ENCODE data around the gene SPTLC3. TPM values are rescaled to one million over a fixed set of nuclear protein-coding genes. Genes with fewer than 3 reads are reported as not detected.

SPTLC3 gene
- total and polyA plus RNA-seq, 2 of the 13 experiments (the other 11 are each of a cell fraction or from before 2014, with no cell fraction given): 20.5 to 95.6 TPM

- no peak for TF ChIP-seq CEBPZ (IDR thresholded peaks at IDR 0.05; ENCODE audit: low read length)
- 0 out of 2 replicates have a peak, but pooled peaks have one; percentile 2 for TF ChIP-seq ZNF503 (CRISPR knock-in tag; IDR thresholded peaks at IDR 0.05)
- TF ChIP-seq PPARG (CRISPR knock-in tag; conservative IDR thresholded peaks at IDR 0.05): peak; percentile 46
- no peak for TF ChIP-seq FOXP1 (IDR thresholded peaks at IDR 0.05)
- TF ChIP-seq FOXP1 (CRISPR knock-in tag; IDR thresholded peaks at IDR 0.05): peak; percentile 65; the same call in 1 of the 2 replicates
- TF ChIP-seq ZEB1 (IDR thresholded peaks at IDR 0.05; ENCODE audit: insufficient replicate concordance, low read depth): peak; percentile 20
- 0 out of 2 replicates have a peak, but pooled peaks have one; percentile 28 for TF ChIP-seq MED1 (CRISPR knock-in tag; IDR thresholded peaks at IDR 0.05)
- TF ChIP-seq HNF4A (CRISPR knock-in tag; IDR thresholded peaks at IDR 0.05): peak; percentile 51
- TF ChIP-seq ZNF652 (CRISPR knock-in tag; IDR thresholded peaks at IDR 0.05; ENCODE audit: borderline replicate concordance, low read depth): no peak
- TF ChIP-seq ISL2 (CRISPR knock-in tag; IDR thresholded peaks at IDR 0.05): peak; percentile 76
- TF ChIP-seq NFE2L2 (IDR thresholded peaks at IDR 0.05; ENCODE audit: low read length): no peak
- TF ChIP-seq POLR2AphosphoS5 (IDR thresholded peaks at IDR 0.05; ENCODE audit: low read depth, low read length): peak; percentile 63
- TF ChIP-seq RFXAP (CRISPR knock-in tag; IDR thresholded peaks at IDR 0.05; ENCODE audit: borderline replicate concordance): no peak
- 0 out of 2 replicates have a peak, but pooled peaks have one; percentile 32 for TF ChIP-seq KAT8 (CRISPR knock-in tag; IDR thresholded peaks at IDR 0.05)
- TF ChIP-seq SOX13 (IDR thresholded peaks at IDR 0.05): no peak
- peak in 1 of 2 experiments; percentile 53; a peak in 1 of 4 replicates for TF ChIP-seq SOX13 (CRISPR knock-in tag; conservative IDR thresholded peaks at IDR 0.05 in 1 of 2, IDR thresholded peaks at IDR 0.05 in 1 of 2)
- TF ChIP-seq ZNF263 (CRISPR knock-in tag; IDR thresholded peaks at IDR 0.05): no peak
- TF ChIP-seq ZNF292 (CRISPR knock-in tag; IDR thresholded peaks at IDR 0.05; ENCODE audit: borderline replicate concordance, low read depth): 0 out of 2 replicates have a peak, but pooled peaks have one; percentile 7
- TF ChIP-seq SIX1 (CRISPR knock-in tag; IDR thresholded peaks at IDR 0.05; ENCODE audit: borderline replicate concordance): peak; percentile 60; the same call in 1 of the 2 replicates
- peak; percentile 45; the same call in 1 of the 2 replicates for TF ChIP-seq MLX (CRISPR knock-in tag; IDR thresholded peaks at IDR 0.05)
- TF ChIP-seq GFI1 (CRISPR knock-in tag; IDR thresholded peaks at IDR 0.05; ENCODE audit: borderline replicate concordance): no peak
- TF ChIP-seq ZNF331 (CRISPR knock-in tag; IDR thresholded peaks at IDR 0.05): peak; percentile 82
- peak; percentile 66; the same call in 1 of the 2 replicates for TF ChIP-seq ZSCAN29 (CRISPR knock-in tag; conservative IDR thresholded peaks at IDR 0.05)
- TF ChIP-seq LCORL (IDR thresholded peaks at IDR 0.05): 0 out of 2 replicates have a peak, but pooled peaks have one; percentile 15
- peak; percentile 12; the same call in 1 of the 2 replicates for TF ChIP-seq LCORL (CRISPR knock-in tag; IDR thresholded peaks at IDR 0.05)
- no peak for TF ChIP-seq NFKB2 (CRISPR knock-in tag; IDR thresholded peaks at IDR 0.05; ENCODE audit: borderline replicate concordance)
- TF ChIP-seq MED8 (CRISPR knock-in tag; IDR thresholded peaks at IDR 0.05; ENCODE audit: insufficient replicate concordance): peak; percentile 22
- TF ChIP-seq ZNF256 (CRISPR knock-in tag; conservative IDR thresholded peaks at IDR 0.05): 0 out of 2 replicates have a peak, but pooled peaks have one; percentile 8
These were observed 32.0 kb upstream of the SPTLC3 start (continued) for GRCh38 chr20:12976720-12977309.
